ENCODE results near the gene COL23A1. TPM values are rescaled to one million over a fixed set of nuclear protein-coding genes. Genes with fewer than 3 reads are reported as not detected.

Gene COL23A1
- total and polyA plus RNA-seq, 2 experiments from 2014 or later = 4.8 to 8.2 TPM

- Histone ChIP-seq H3K4me3 (no peak overlapping the region), H3K36me3 (ENCODE audit: insufficient read depth) (no peaks in the 10 kb centered on the region), H3K79me2 (replicated peaks; ENCODE audit: insufficient read depth) (no peaks in the 10 kb centered on the region), H3K4me2 (no peak overlapping the region), H3K9me2 (ENCODE audit: insufficient read depth) (peaks cover 8% of the 10 kb centered on the region; the same call in 1 of the 2 replicates), H4K20me1 (replicated peaks; ENCODE audit: insufficient read depth) (no peaks in the 10 kb centered on the region), H3F3A (replicated peaks; ENCODE audit: low read depth) (peaks cover 12% of the 10 kb centered on the region; the same call in 1 of the 2 replicates), H3K27ac (ENCODE audit: low read depth) (no peak overlapping the region), H2AFZ (no peak overlapping the region), H3K4me1 (ENCODE audit: insufficient read depth) (peaks cover 27% of the 10 kb centered on the region), H3K27me3 (ENCODE audit: insufficient read depth) (no peaks in the 10 kb centered on the region)
- no peak overlapping the region for H3K27ac Mint-ChIP-seq
- peaks cover 3% of the 10 kb centered on the region; the same call in 2 of the 3 replicates for H3K36me3 Mint-ChIP-seq (ENCODE audit: low read depth)
- TF ChIP-seq CREB1 (CRISPR knock-in tag; IDR thresholded peaks at IDR 0.05; ENCODE audit: low read depth) (no peak), EZH2phosphoT487 (IDR thresholded peaks at IDR 0.05; ENCODE audit: unreplicated experiment) (no peak), STAT1 (IDR thresholded peaks at IDR 0.05; ENCODE audit: unreplicated experiment) (no peak), EZH2 (IDR thresholded peaks at IDR 0.05; ENCODE audit: low read depth, unreplicated experiment) (no peak), JUNB (IDR thresholded peaks at IDR 0.05; ENCODE audit: unreplicated experiment) (no peak), ZNF114 (CRISPR knock-in tag; IDR thresholded peaks at IDR 0.05) (no peak), POLR2AphosphoS5 (IDR thresholded peaks at IDR 0.05; ENCODE audit: low read depth) (no peak), NANOG (IDR thresholded peaks at IDR 0.05; ENCODE audit: borderline replicate concordance) (no peak)
- TF ChIP-seq, protein P1, sequence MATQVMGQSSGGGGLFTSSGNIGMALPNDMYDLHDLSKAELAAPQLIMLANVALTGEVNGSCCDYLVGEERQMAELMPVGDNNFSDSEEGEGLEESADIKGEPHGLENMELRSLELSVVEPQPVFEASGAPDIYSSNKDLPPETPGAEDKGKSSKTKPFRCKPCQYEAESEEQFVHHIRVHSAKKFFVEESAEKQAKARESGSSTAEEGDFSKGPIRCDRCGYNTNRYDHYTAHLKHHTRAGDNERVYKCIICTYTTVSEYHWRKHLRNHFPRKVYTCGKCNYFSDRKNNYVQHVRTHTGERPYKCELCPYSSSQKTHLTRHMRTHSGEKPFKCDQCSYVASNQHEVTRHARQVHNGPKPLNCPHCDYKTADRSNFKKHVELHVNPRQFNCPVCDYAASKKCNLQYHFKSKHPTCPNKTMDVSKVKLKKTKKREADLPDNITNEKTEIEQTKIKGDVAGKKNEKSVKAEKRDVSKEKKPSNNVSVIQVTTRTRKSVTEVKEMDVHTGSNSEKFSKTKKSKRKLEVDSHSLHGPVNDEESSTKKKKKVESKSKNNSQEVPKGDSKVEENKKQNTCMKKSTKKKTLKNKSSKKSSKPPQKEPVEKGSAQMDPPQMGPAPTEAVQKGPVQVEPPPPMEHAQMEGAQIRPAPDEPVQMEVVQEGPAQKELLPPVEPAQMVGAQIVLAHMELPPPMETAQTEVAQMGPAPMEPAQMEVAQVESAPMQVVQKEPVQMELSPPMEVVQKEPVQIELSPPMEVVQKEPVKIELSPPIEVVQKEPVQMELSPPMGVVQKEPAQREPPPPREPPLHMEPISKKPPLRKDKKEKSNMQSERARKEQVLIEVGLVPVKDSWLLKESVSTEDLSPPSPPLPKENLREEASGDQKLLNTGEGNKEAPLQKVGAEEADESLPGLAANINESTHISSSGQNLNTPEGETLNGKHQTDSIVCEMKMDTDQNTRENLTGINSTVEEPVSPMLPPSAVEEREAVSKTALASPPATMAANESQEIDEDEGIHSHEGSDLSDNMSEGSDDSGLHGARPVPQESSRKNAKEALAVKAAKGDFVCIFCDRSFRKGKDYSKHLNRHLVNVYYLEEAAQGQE (IDR thresholded peaks at IDR 0.05; ENCODE audit: unreplicated experiment) = no peak
- TF ChIP-seq, protein P2, sequence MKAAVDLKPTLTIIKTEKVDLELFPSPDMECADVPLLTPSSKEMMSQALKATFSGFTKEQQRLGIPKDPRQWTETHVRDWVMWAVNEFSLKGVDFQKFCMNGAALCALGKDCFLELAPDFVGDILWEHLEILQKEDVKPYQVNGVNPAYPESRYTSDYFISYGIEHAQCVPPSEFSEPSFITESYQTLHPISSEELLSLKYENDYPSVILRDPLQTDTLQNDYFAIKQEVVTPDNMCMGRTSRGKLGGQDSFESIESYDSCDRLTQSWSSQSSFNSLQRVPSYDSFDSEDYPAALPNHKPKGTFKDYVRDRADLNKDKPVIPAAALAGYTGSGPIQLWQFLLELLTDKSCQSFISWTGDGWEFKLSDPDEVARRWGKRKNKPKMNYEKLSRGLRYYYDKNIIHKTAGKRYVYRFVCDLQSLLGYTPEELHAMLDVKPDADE (IDR thresholded peaks at IDR 0.05) = no peak
- ATAC-seq (no peak), DNase-seq (ENCODE audit: low spot score) (no peak)
- H3K27me3 Mint-ChIP-seq (ENCODE audit: insufficient read depth, low read depth, poor library complexity) = peaks cover 9% of the 10 kb centered on the region
- H3K4me3 Mint-ChIP-seq = no peak overlapping the region
- peaks cover 2% of the 10 kb centered on the region; the same call in 1 of the 3 replicates for H3K9me3 Mint-ChIP-seq
- H3K4me1 Mint-ChIP-seq = peaks cover 41% of the 10 kb centered on the region
Measured at GRCh38 chr5:178557416-178557815, 32.8 kb downstream of the COL23A1 start.

- Mint-ChIP-seq H3K9me3 (no peaks in the 10 kb centered on the region), H3K27ac (peak overlapping the region; percentile 90), H3K36me3 (ENCODE audit: low read depth) (peaks cover 3% of the 10 kb centered on the region; the same call in 2 of the 3 replicates), H3K4me1 (peaks cover 34% of the 10 kb centered on the region), H3K27me3 (ENCODE audit: insufficient read depth, low read depth, poor library complexity) (peaks cover 9% of the 10 kb centered on the region), H3K4me3 (peak overlapping the region; percentile 12; the same call in 1 of the 3 replicates)
- Histone ChIP-seq H3K79me2 (replicated peaks; ENCODE audit: insufficient read depth) (no peaks in the 10 kb centered on the region), H2AFZ (no peak overlapping the region), H3K9me2 (ENCODE audit: insufficient read depth) (peaks cover 8% of the 10 kb centered on the region; the same call in 1 of the 2 replicates), H3K4me1 (ENCODE audit: insufficient read depth) (peaks cover 19% of the 10 kb centered on the region), H3K4me2 (0 out of 2 replicates have a peak overlapping the region, but pooled peaks have one; percentile 22), H3F3A (replicated peaks; ENCODE audit: low read depth) (0 out of 2 replicates have a peak, but pooled peaks cover 1% of the 10 kb centered on the region), H4K20me1 (replicated peaks; ENCODE audit: insufficient read depth) (no peaks in the 10 kb centered on the region), H3K27ac (ENCODE audit: low read depth) (peak overlapping the region; percentile 94), H3K4me3 (no peak overlapping the region), H3K27me3 (ENCODE audit: insufficient read depth) (no peaks in the 10 kb centered on the region), H3K36me3 (ENCODE audit: insufficient read depth) (no peaks in the 10 kb centered on the region)
- ATAC-seq (peak; percentile 96), DNase-seq (ENCODE audit: low spot score) (peak; percentile 85)
- no peak for TF ChIP-seq ZNF462 (CRISPR knock-in tag; IDR thresholded peaks at IDR 0.05)
- TF ChIP-seq POLR2AphosphoS5 (IDR thresholded peaks at IDR 0.05; ENCODE audit: low read depth) = 0 out of 2 replicates have a peak, but pooled peaks have one; percentile 36
Measured at GRCh38 chr5:178555771-178556211, 34.4 kb downstream of the COL23A1 start.

All from GM23338 (cell line).